OCI-M1 (cell line): ENCODE results near the gene ADCYAP1R1.
A peak's percentile ranks its signal among the peaks of the same experiment; 100 is the strongest.

Source experiments
- DNase-seq: peaks from one replicate; lab custom pipeline; 2025; lab: John Stamatoyannopoulos, UW

The ADCYAP1R1 gene

GRCh38 chr7:31043051-31043471 is 9.0 kb upstream of the ADCYAP1R1 start:
- DNase-seq: no peak

DNA sequence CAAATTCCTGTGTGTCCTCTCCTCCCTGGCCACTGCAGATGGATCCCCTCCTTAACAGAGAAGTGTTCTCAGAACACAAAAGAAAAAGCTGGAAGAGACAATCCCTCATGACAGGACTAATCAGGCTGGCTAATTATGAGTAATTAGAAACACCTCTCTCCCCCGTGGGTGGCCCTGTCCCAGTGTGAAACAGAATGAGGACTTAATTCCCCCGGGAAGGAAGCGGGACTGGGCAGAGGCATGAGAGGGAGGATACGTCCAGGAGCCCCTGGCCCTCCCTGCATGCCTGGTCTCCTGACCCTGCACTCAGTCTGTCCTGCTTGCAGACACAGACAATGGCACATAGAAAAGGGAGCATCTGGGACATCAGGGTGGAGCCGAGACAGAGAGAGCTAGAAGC is 7.6 kb upstream of the ADCYAP1R1 start:
- no peak for DNase-seq

DNA sequence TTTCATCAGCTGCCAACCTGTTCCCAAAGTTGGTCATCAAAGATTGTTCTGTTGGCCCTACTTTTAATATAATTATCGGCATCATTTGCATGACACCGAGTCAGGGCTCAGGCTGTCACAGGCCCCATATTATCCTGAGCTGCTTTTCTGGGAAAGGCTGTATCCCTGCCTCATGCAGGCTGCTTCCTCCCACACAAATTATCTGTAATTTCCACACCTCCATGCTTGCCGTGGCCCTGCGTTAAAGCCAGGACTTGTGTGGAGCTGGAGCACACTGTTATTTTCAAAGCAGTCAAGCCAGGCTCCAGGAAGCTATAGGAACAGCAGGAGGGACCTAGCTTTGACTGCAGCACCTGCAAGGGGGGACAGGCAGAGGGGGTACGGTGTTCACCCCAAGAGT is 5.4 kb upstream of the ADCYAP1R1 start:
- DNase-seq: no peak

DNA sequence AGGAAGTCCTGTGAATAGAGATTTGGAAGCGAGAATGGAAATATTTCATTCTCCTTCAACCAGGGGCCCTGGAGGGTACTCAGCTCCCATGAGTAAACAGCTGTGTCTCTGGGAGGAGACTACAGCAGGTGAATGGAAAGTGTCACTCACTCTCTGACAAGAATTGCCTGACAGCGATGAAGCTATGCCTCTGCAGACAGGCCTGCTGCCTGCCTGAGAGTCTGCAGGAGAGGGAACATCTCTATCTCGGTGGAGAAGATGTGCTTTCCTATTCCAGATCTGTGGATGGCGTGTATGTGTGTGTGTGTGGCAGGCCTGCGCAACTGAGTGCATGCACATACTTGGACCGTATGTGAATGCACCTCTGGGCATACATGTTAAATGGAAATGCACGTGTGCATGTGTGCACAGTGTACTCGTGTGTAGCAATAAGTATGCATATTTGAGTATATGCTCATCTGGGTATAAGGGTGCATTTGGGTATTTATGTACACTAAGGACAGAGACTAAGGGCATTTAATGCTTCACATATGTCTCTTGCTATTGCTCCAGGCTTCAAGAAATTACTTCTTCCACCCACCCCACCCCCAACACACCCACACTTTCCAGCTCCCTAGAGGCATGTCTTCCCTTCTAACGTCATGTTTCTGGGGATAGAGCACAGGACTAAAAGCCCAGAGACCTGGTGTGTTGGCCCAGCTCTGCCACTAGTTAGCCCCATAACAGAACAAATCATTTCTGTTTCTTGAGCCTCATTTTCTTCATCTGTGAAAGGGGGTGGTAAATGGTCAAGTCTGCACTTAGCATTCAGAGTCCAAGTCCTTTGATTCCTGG is 4.6 kb upstream of the ADCYAP1R1 start:
- DNase-seq: no peak

GRCh38 chr7:31049005-31049765 is 2.9 kb upstream of the ADCYAP1R1 start:
- DNase-seq: no peak

GRCh38 chr7:31052487-31052840 is 356 bp downstream of the ADCYAP1R1 start:
- no peak for DNase-seq

- DNase-seq: no peak
Observed at GRCh38 chr7:31052841-31053601, 913 bp downstream of the ADCYAP1R1 start.

- DNase-seq: no peak
Observed at GRCh38 chr7:31053986-31054385, 1.9 kb downstream of the ADCYAP1R1 start.

GRCh38 chr7:31054608-31055278 is 2.6 kb downstream of the ADCYAP1R1 start:
- no peak for DNase-seq

GRCh38 chr7:31055471-31055870 is 3.4 kb downstream of the ADCYAP1R1 start:
- no peak for DNase-seq

- DNase-seq: no peak
Observed at GRCh38 chr7:31056775-31057346, 4.8 kb downstream of the ADCYAP1R1 start.

DNA sequence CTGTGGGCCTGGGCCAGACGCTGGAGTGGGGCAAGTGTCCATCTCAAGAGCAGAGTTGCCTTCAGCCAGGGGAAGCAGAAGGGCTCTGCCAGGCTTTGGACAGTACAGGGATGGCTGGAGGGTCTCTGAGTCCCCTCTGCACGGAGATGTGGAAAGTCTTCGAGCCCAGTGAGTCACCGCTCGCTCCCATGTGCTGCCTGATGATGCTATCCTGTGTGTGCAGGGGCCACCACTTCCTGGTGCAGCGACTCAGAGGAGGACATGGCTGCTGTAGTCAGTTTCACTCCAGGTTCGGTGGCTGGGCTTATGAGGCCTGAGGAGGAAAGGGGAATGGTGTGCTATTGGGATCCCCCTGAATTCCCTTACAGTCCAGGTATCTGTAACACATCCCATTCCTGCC is 6.0 kb downstream of the ADCYAP1R1 start:
- DNase-seq: peak; percentile 3

DNA sequence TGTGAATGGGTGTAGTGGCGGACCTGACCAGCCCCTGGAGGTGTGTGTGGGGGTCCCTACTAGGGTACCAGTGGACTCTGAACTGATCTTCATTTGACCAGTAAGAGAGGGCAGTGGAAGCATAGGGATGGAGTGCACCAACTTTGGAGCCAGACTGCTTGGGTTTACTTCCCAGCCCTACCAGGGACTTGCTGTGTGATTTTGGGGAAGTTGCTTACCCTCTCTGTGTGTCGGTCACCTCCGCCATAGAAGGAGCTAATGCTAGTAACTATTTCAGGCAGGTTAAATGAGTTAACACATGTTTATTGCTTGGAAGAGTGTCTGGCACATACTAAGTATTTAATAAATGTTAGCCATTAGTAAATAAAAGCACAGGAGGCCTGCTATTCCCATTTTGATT is 6.6 kb downstream of the ADCYAP1R1 start:
- no peak for DNase-seq

DNA sequence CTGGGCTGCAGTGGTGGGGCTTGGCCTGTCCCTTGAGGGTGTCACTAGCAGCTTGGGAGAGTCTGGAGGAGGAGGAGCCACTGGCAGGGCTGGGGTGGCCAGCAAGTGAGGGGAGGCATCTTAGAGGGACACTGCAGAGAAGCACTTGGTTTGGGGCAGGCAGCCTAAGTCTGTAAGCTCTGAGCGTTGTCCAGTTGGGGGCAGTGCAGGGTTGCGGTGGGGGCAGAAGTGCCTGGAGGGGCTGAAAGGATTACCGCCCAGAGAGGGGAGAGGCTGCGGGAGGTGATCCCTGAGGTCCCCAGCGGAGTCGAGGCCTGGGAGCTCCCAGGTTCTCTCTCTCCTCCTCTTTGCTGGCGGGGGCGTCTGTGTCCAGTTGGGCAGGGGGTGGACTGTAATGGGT is 7.4 kb downstream of the ADCYAP1R1 start:
- DNase-seq: no peak

DNA sequence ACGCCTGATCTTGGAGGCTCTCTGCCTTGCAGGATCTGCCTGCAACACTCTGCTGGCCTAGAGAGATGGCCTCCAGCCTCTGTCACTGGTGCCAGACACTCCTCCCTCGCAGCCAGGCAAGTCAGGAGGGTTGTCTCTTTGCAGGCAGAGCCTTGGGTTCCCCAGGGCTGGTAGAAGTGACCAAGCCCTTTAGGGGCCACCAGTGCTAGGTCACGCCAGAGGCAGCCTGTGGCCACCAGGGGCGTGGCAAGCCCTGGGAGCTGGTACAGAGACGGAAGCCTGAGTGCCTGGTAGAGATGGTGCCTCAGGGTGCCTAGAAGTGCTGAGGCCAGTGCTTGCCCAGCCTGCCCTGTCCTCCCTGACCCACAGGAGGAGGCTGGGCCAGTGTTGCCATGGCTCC is 9.1 kb downstream of the ADCYAP1R1 start:
- peak; percentile 0 for DNase-seq

GRCh38 chr7:31062746-31063435 is 10.8 kb downstream of the ADCYAP1R1 start:
- no peak for DNase-seq

GRCh38 chr7:31065021-31065593 is 13.0 kb downstream of the ADCYAP1R1 start:
- no peak for DNase-seq

GRCh38 chr7:31065840-31066239 is 13.7 kb downstream of the ADCYAP1R1 start:
- DNase-seq: no peak

DNA sequence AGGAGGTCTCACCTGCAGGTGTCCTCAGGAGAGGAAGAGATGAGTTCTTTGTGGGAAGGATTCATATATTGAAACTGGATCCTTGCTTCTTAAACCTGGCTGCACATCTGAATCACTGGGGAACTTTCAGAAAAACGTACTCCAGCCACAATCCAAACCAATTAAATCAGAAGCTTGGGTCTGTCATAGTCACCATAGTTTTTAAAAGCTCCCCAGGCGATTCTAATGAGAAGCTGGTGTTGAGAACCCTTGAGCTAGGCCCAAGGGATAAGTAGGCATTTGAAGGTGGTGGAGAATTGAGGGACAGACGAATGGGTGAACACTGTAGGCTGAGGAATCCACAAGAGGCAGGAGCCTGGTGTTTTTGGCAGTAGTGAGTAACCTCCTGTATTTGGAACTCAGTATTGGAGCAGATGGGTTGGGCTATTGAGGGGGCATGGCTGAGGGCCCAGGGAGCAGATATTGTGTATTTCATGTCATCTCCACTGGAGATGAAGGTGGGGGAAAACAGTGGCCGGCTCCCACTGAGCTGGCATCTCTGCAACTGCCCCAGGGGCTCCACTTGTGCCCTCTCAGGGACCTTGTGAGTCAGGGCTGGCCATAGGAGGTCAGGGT is 14.5 kb downstream of the ADCYAP1R1 start:
- no peak for DNase-seq

DNA sequence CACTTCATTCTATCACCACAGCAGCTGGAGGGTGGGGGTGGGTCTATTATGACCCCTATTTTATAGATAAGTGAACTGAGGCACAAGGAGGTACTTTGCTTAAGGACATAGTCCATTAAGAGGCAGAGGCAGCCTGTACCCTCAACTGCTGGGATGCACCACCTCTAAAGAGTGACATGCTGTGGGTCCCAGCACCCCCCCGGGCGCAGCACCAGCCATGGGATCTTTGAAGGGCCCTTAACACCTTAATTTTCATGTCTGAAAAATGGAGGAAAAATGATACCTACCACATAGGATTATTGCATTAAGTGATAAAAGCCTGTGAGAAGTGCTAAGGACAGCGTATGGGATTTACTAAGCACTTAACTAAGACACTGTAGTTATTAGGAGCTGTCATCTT is 15.4 kb downstream of the ADCYAP1R1 start:
- no peak for DNase-seq
